ENCODE results near the gene TKTL1. TPM values are rescaled to one million over a fixed set of nuclear protein-coding genes. Genes with fewer than 3 reads are reported as not detected.

TKTL1 gene
- total RNA-seq, 1 donor from 2014 or later, result 0.17 TPM

DNA sequence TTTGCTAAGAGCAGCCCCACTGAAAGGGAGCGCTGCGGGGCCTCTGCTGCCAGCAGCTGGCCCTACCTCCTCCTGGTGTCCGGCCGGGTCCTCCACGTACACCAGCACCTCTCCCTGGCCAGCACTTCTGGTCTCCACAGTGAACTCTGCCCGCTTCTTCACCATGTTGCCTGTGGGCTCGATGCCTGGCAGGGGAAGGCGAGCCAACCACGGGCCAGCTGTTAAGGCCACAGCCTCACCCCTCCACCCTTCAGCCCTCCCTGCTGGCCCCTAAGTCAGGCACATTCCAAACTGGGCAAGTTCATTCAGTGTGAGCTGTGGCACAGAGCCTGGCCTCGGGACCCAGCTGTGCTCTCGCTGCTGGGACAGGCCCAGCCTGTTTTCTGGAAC lies 71.1 kb downstream of the TKTL1 start:
- no peak overlapping the region for H3K4me3 ChIP-seq (ENCODE audit: low read depth, low read length)
- DNase-seq (ENCODE audit: low read depth), result no peak
- TF ChIP-seq CTCF (conservative IDR thresholded peaks at IDR 0.05; ENCODE audit: low read depth, low read length), result no peak

DNA sequence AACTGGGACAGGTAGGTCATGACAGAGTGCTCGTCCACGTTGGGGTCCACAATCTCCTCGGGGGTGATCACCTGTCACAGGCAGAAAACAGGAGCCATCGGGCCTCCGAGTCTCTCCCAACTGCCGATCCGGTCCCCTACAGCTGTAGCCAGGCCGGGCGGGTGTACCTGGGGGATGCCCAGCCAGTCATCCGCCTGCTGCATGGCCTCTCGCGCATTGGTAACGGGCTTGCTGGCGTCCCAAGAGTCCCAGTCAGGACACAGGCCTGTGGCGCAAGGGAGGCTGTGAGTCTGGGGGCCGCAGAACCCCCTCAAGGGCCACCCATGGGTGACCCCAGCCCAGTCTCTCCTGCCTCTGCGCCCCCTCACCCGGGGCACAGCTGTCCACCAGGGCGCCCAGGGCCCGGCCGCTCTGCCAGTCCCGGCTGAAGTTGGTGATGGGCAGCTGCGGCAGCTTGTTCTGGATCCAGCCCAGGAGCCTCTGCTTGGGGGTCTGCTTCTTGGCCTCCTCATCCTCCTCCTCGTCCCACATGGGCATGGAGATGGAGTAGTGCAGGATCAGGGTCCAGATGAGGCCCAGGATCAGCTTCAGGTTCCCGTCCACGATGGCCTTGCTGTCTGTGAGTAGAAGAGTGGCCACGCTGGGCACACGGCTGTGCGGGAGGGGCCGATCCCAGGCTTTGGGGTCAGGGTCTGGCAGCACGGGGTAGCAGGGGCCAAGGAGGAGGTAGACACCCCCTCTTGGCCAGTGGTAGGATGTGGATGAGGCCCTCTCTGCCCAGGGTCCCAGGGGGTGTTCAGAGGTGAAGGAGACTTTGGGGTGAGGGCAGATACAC lies 72.1 kb downstream of the TKTL1 start:
- TF ChIP-seq CTCF (conservative IDR thresholded peaks at IDR 0.05; ENCODE audit: low read depth, low read length), result no peak
- H3K4me3 ChIP-seq (ENCODE audit: low read depth, low read length), result no peak overlapping the region

DNA sequence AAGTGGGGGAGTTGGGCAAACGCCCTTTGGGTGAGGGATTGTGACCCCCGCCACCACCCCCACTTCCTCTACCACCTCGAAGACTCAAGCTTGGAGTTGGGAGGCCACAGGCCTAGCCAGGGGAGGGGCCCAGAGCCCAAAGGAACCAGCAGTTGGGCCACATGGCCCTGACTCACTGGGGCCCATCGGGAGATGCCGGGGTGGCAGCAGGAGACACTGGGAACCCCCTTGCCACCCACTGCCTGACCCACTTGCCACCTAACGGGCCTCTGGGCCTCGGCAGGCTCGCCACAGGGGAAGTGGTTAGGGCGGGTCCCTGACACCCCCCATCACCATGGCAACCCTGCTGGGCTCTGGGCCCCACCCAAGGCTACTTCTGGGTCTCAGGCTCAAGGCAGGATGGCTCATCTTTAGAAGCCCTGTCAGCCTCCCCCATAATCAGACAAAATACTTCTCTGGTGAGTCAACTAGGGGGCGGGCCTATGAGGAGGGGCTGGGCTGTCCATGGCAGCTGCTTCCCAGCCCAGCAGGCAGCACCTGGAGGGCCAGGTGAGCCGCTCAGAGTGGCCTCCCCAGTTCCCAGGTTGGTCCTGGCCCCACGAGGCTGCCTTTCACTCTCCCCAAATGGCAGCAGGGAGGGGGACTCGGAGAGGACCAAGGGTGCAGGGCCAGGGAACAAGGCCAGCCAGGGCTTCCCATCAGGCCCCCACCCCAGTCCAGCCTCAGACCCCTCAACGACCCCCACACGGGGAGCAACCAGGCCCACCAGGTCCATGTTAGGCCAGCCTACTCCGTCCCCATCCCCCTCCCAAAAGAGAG lies 73.2 kb downstream of the TKTL1 start:
- TF ChIP-seq CTCF (conservative IDR thresholded peaks at IDR 0.05; ENCODE audit: low read depth, low read length), result no peak
- no peak for DNase-seq (ENCODE audit: low read depth)
- H3K4me3 ChIP-seq (ENCODE audit: low read depth, low read length), result peak overlapping the region; percentile 76

More for the DNA sequence above, 72.1 kb downstream of the TKTL1 start:
- no peak for DNase-seq (ENCODE audit: low read depth)

DNA sequence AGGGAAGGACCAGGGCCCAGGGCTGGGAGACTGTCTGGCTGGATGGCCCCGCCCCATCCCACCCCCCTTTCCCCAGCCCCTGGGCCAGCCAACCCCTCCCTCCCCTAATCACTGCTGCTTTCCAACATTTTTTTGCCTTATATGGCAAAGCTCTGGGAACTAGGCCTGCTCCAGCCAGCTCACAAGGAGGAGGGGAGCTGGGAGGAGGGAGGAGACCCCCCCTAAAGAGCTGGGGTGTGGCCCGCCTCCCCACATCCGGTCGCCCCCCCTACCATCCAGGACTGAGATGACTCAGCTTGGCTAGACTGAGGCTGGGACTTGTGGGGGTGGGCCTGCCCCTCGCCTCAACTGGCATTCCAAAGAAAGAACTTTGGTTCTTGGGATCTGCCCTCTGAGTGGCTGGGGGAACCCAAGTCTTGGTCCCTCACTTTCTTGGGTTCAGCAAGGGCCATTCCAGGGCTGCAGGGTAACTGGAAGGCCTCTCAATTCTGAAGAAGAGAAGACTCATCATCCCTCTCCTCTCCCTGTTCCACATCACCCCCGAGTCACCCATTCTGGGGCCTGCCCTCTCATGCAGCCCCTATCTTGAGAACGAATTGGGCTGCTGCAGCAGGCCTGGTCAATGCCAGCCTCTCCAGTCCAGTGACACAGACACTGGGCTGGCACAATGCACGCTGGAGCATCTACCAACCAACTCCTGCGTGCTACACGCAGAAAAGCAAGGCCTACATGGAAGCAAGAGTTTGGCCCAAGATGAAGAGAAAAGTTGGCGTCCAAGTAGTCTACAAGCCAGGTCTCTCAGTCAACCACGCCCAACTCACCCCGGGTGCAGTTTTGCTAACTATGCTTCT lies 74.1 kb downstream of the TKTL1 start:
- DNase-seq (ENCODE audit: low read depth), result no peak
- H3K4me3 ChIP-seq (ENCODE audit: low read depth, low read length), result peak overlapping the region; percentile 76

DNA sequence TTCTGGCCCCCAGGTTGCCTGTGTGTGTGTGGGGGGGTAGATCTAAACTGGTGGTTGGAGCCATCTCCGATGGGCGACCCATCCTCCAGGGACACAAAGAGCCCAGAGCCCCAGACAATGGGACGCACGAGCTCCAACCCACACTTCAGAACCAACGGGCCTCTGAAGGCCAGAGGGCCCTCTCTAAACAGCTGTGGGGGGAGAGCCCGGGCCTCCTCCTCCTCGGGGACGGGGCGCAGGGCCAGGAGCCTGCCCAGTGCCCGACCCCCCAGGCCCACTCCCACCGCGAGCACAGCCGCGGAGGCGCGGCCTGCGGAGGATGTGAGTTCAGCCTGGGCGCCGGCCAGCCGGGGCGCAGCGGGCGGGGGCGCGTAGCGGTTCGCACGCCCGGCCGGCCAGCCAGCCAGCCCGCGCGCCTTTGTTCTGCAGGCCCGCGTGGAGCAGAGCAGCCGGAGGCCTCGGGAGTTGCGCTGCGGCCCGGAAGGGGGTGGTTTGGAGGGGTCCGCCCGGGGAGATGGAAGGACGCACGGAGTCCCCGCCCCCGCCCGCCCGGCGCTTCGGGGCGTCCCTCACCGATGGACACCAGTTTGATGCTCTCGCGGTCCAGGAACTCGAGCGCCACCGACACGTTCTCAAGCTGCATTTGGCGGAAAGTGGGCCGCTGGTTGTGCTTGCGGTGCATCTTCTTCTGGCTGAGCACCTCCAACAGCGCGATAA lies 74.9 kb downstream of the TKTL1 start:
- no peak for DNase-seq (ENCODE audit: low read depth)
- no peak for TF ChIP-seq CTCF (conservative IDR thresholded peaks at IDR 0.05; ENCODE audit: low read depth, low read length)
- peak overlapping the region; percentile 76 for H3K4me3 ChIP-seq (ENCODE audit: low read depth, low read length)

More for the DNA sequence above, 74.1 kb downstream of the TKTL1 start:
- TF ChIP-seq CTCF (conservative IDR thresholded peaks at IDR 0.05; ENCODE audit: low read depth, low read length), result no peak

Measured in epithelial cell of proximal tubule (primary cell).